NCI-H446 treated with DMSO at 0.1 percent for 48 hours (cell line): ENCODE measurements around the gene JADE2.
"Not testable (repeated sequence)": the region's sequence is repeated elsewhere in the genome, so short reads cannot be mapped to it uniquely, and the experiment has no call there.

Experiments used
- DNase-seq: peaks from one replicate; lab custom pipeline; 2025; lab: John Stamatoyannopoulos, UW

JADE2 gene

GRCh38 chr5:134508521-134509195 lies 16.8 kb upstream of the JADE2 start:
- DNase-seq, result no peak

- DNase-seq, result no peak
These were observed 16.0 kb upstream of the JADE2 start for GRCh38 chr5:134509308-134510040.

GRCh38 chr5:134510970-134511795 lies 14.3 kb upstream of the JADE2 start:
- DNase-seq, result no peak

- no peak for DNase-seq
These were observed 13.4 kb upstream of the JADE2 start for GRCh38 chr5:134511796-134512660.

GRCh38 chr5:134512661-134512999 lies 12.8 kb upstream of the JADE2 start:
- no peak for DNase-seq

- peak; percentile 65 for DNase-seq
These were observed 9.7 kb upstream of the JADE2 start for GRCh38 chr5:134515801-134516200.

- not testable (repeated sequence) for DNase-seq
These were observed 8.5 kb upstream of the JADE2 start for GRCh38 chr5:134516984-134517383.

- no peak for DNase-seq
These were observed 7.9 kb upstream of the JADE2 start for GRCh38 chr5:134517553-134517952.

GRCh38 chr5:134519989-134520388 lies 5.5 kb upstream of the JADE2 start:
- no peak for DNase-seq

GRCh38 chr5:134521841-134522240 lies 3.6 kb upstream of the JADE2 start:
- no peak for DNase-seq

GRCh38 chr5:134523543-134524271 lies 1.8 kb upstream of the JADE2 start:
- no peak for DNase-seq

- peak; percentile 46 for DNase-seq
These were observed 1.1 kb upstream of the JADE2 start for GRCh38 chr5:134524272-134524825.

GRCh38 chr5:134525683-134526482 lies 413 bp downstream of the JADE2 start:
- DNase-seq, result no peak

- no peak for DNase-seq
These were observed 1.1 kb downstream of the JADE2 start for GRCh38 chr5:134526483-134527155.

GRCh38 chr5:134527156-134527960 lies 1.9 kb downstream of the JADE2 start:
- peak; percentile 78 for DNase-seq

- no peak for DNase-seq
These were observed 2.5 kb downstream of the JADE2 start for GRCh38 chr5:134527961-134528424.

GRCh38 chr5:134528556-134528955 lies 3.1 kb downstream of the JADE2 start:
- DNase-seq, result no peak

- no peak for DNase-seq
These were observed 4.0 kb downstream of the JADE2 start for GRCh38 chr5:134529460-134529859.
